Measurements from ENCODE around the gene COX14.

- TF ChIP-seq CTCF (IDR thresholded peaks at IDR 0.05), result no peak
- no peak for TF ChIP-seq POLR2AphosphoS5 (IDR thresholded peaks at IDR 0.05)
These were observed 39.1 kb downstream of the COX14 start for GRCh38 chr12:50151047-50151687.

Measured in suprapubic skin (tissue), 3 donors.